HPDE6-E6E7 (cell line): ENCODE results near the gene MAP10.

ENCODE experiments used
- DNase-seq: peaks from one replicate; pipeline ENCODE4 v3.0.0; 2011; ENCODE audit warnings: missing footprints; ENCODE audit errors: extremely low spot score

Gene MAP10

DNA sequence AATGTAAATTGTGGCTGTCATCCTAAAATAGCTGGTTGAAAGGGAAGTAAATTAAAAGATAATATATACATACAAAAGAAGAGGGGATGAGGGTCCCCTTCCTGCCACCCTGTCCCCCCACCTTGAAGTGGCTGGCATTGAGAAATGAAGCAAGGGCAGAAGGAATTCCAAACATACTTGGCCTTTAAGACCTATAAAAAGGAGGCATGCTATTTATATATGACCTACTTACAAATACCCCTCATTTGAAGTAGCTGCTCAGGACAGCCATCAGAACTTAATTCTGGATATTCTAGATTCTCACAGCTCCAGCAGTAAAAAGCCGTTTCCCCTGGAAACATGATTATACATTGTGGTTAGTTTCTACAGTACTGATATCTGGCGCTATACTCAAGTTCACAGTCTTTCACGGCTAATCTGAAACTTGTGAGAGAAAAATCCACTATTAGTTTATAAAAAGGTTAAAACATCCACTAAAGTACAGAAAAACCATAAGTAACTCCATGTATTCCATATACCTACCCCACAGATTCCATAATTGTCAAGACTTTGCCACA, 9.6 kb upstream of the MAP10 start:
- DNase-seq: no peak

DNA sequence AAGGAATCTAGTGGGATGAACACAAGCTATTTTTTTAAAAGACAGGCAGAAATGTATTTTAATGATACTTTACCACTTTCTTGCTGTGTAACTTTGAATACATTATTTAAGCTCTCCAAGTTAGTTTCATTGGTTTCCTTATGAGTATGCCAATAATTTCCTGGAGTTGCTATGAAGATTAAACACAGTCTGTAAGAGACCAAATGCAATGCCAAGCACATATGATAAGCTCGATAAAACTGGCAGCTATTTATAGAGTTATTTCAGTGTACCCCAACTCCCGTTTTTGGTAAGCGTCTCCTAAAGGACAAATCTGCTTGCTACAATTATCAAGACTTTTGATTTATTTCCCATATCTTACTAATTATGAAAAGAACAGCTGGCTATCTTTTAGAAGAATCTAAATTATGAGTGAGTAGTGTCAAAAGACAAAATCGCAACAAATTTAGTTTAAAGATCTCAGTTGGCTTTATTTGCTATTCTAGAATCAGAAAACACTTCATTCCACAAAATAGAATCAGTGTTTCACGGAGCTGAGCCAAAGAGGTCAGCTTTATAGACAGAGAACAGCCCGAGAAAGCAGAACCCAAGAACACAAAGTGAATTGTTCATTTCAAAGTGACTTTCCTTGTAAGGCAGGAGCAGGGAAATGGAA, 7.2 kb upstream of the MAP10 start:
- DNase-seq: no peak

DNA sequence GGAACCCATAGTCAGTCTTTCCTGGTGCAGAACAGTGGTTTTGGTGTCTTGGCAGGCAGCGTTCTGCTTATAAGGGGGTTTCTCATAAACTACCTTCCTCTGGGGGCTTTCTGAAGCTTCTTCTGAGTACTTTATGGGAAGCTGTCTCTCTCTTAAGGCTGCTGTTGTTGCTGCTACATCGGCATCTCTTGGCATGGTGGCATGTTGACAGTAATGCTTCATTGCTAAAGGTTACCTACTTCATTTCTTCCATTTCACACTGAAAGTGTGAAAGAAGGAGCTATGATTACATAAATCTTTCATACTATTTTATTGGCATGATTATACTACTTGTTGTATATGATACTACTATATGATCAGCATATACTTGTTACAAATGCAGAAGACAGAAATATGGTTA, 6.3 kb upstream of the MAP10 start:
- no peak for DNase-seq

DNA sequence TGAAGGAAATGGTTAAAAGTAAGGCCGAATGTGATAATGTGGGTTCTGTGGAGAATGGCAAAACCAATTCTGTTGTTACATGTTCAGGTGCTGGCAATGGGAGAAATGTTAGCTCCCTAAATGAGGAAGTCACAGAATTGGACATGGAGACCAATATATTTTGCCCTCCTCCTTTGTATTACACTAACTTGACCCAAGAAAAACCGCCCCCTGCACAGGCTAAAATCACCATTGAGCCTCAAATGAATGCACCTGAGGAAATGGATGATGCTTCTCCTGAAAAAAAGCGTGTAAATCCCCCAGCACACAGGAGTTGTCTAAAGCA, 932 bp downstream of the MAP10 start:
- DNase-seq: no peak

DNA sequence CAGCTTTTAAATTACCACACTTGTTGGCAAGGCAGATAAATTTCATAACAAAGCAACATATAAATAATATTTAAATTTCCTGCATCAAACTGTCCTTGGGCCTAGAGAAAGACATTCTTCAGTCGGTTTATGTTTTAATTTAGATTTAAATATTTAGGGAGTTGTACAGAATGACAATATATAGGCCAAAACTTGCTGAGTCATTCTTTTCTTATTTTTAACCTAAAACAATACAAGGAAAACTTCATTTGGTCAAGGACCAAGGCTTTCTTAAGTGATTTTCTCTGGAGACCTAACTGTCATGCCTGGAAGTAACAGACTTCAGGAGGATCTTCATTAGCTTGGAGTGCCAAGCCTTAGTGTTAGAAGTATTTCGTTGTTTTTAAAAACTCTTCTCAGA, 5.6 kb downstream of the MAP10 start:
- DNase-seq: no peak

DNA sequence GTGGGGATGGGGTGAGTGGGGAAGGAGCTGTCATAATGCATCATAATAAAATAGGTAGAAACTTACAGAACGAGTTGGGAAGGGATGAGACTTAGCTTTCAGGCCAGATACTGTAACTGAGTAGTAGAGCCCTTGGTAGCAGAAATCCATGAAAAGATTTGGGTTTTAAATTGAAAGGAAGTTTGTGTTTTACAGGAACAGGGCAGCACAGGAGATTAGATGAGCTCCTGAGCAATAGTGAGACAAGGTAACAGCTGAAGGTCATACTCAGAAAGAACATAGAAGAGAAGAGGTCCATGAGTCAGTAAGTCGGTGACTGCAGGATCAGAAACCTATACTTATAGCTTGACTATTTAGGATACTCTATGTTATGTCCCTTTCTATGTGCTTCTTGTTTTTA, 7.3 kb downstream of the MAP10 start:
- no peak for DNase-seq

DNA sequence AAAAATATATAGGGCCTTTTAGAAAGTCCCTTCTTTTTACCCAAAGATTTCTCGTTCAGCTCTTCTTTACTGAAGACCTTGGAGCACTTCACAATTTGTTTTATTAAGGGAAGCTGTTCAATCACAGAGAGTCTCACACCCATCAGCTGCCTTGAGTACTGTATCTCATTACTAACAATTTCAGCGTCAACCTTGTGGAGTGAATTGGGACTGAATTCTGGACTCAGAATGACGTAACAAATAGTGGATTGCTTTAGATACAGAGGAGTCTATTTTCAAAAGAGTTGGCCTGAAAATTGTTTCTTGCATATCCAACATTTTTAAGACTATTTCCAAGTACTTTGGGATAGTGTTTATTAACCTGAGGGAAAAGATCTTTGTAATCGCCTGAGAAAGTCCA, 7.9 kb downstream of the MAP10 start:
- DNase-seq: no peak

DNA sequence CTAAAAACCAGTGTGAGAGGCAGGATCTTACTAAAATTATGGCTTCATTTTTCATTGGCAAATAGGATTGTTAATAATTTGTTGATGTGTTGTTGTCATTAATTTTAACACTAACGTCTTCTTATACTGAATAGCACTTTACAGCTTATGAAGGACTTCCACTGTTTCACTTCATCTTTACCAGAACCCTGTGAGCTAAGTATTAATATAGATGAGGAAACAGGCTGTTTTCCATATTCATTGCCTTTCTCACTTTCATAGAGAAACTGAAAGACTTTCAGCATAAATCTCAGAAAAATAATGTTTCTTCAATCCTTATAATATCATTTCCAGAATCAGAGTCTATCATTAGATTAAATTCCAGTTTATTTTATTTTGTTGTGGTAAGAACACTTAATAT, 8.5 kb downstream of the MAP10 start:
- DNase-seq: no peak

DNA sequence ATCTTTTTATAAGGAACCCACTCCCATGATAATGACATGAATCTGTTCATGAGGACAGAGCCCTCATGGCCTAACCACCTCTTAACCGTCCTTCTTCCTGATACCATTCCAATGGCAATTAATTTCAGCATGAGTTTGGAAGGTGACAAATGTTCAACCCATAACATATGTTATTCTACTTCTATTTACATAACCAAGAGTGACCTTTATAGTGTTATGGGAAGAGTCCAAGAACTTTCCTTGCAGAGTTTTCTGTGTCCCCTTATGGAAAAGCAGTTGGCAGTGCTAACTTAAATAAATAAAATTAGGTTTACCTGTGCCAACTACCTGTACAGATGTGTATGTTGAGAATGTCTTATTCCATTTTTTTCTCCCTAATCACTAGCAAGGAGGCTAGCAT, 11.1 kb downstream of the MAP10 start:
- DNase-seq: no peak

DNA sequence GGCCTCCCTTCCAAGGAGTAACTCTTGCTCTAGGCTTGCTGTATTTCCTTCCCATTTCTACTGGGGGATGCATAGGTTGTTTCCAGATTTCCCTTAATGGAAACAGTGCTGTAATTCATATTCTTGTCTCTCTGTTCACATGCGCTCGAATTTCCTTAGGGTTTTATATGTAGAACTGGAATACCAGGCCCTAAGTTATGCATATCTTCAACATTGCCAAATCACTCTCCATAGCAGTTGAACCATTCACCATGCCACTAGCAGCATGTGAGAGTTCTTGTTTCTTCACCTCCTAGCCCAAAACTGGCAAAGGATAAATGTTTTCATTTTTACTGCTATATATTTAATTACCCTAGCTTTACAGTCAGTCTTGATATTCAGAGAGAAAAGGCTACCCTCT, 12.8 kb downstream of the MAP10 start:
- no peak for DNase-seq

DNA sequence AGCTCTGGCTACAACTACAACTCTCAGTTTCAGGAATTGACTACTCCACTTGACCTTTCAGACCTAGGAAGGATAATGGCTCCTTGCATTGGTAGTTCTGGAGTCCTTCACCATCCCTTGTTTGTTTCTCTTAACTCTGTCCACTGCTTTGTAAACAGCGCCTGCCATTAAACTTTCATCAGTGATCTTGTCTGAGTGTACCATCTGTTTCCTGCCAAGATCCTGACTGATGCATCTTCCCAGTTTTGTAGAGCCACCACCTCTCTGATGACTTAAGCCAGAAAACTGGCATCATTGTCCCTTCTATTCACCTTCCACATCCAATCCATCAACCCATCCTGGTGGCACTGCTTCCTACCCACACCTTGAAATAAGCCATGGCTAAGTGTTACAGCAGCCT, 15.2 kb downstream of the MAP10 start:
- DNase-seq: no peak

DNA sequence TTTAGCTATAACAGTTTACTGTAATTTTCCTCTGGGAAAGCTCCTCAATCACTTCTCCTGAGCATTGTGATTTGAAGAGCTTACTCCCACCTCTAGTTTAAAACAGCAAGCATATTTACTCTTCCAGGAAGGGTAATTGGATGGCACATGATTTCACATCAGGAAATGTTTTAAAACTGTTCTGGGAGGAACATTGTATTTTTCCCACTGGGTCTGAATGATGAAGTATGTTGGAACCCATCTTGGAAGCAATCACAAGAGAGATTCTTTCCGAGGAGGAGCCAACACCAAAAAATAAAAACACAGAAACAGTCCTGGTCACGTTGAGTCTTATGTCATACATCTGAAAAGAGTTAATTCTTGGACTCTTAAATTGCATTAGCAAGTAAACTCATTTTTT, 17.3 kb downstream of the MAP10 start:
- no peak for DNase-seq

DNA sequence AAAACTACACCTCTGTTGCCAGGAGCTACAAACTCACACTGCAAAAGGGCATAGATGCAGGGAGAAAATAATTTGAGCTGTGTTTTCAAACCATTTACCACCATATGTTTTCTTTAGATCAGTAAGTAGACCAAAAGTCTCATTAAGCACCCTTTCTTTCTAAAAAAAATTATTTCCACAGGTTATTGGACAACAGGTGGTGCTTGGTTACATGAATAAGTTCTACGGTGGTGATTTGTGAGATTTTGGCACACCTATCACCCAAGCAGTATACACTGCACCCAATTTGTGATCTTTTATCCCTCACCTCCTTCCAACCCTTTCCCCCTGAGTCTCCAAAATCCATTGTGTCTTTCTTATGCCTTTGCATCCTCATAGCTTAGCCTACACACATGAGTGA, 21.1 kb downstream of the MAP10 start:
- no peak for DNase-seq

DNA sequence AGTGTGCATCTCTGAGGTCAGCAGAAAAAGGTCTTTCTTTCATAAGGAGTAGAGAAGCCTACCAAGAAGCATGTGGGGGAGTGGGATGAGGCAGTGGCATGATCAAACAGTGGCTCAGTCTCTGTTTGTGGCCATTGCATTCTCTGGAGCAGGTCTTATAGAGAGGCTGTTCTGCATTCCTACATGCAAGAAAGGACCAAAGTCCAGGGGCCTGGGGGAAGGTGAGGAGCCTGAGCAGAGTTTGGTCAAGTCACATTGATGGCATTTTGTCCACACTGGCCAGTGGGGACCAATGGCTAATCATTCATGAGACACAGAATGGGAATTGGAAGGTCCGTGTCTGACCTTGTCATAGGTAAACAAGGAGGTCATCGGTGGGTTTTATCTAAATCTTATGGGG, 25.4 kb downstream of the MAP10 start:
- no peak for DNase-seq

DNA sequence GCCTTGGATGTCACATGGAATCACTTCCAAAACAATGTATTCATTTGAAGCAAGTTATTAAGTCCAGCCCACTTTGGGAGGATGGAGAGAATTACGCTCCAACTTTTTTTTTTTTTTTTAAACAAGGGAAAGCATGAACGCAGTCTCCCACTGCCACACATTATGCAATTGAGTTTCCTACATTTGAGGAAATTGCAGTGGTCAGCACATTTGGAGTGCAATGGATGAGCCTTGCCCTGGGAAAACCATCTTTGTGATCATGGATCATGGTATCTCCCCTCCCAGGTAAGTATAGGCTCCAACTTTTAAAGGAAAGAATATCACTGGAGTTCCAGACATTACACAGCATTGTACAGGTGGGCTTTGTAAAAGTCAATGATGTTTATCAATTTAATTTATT, 26.7 kb downstream of the MAP10 start:
- no peak for DNase-seq

DNA sequence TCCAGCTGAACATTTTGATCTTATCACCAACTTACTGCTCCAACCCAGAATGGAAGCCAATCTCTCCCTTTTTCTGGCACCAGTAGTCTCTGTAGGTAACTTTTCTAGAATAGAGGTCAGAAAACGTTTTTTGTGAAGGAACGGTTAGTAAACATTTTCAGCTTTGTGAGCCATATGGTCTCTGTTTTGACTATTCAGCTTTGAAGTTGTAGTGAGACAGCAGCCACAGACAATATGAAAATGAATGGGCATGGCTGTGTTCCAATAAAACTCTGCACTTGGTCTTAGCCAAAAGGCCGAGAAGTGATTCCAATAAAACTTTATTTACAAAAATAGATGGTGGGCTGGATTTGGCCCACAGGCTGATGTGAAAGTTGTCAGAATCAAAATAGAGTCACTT, 28.9 kb downstream of the MAP10 start:
- DNase-seq: no peak

DNA sequence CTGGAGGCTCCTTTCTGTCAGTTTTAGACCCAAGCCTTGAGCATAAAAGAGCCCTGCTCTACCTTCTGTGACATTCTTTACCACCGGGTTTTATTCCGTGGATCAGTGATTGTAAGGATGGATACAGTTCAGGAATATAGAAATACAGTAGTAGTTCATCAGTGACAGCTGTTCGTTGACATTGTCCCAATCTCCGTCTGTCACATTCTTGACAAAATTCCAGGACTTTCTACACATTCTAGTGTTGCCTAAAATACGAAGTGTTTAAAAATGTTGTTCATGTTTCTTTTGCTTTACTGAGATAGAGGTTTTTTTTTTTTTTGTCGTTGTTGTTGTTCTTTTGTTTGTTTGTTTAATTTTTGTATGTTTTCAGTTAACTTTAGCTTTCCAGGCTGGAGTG, 29.9 kb downstream of the MAP10 start:
- no peak for DNase-seq

DNA sequence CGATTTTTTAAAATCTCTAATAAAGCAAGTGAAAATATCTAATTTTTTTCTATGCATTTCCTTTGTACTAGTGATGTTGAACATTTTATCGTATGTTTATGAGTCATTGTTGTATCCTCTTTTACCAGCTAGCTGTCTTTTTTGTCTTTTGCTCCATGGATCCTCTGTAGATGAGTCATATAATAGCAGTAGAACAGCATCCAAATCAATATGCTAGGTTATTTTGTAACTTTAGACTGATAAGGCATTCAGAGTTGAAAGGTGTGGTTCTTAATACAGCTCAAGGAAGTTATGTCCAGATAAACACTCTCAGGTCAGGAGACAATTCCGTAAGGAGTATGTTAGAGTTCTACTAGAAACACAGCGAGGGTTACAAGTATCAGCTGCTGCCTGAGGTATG, 31.9 kb downstream of the MAP10 start:
- DNase-seq: no peak

DNA sequence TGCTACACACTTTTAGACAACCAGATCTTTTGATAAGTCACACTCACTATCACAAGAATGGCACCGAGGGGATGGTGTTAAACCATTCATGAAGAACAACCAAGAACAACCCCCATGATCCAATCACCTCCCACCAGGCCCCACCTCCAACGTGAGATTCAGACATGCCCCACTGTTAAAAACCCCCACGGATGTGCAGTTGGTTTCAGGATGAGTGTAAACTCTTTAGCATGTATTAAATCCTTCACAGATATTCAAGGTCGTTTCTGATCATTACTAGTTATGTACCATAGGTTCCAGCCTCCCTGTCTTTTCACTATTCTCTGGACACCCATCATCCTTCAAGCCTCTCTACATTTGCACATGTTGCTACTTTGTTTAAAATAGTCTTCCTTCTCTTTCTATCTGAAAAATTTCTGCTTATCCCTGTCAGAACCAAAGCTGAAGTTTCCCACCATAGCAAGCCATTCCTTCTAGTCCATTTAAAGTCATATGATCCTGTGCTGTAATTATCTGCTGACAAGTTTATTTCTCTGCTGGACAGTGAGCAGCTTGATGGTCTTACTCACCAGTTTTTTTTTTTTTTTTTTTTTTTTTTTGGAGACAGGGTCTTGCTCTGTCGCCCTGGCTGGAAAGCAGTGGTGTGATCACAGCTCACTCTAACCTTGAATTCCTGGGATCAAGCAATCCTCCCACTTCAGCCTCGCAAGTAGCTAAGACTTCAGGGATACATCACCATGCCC, 36.8 kb downstream of the MAP10 start:
- DNase-seq: no peak

DNA sequence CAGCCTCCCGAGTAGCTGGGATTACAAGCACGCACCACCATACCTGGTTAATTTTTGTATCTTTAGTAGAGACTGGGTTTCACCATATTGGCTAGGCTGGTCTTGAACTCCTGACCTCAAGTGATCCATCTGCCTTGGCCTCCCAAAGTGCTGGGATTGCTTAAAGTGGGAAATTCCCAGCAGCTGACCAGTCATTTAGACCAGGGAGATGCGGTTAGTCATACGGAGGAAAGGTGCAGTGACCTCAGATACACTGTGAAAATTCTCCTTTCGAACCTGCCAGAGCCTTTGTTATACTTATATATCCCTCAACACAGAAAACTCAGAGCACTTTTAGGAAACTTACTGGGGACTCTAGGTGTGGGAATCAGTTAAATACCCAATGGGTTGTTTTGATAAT, 39.6 kb downstream of the MAP10 start:
- DNase-seq: no peak

DNA sequence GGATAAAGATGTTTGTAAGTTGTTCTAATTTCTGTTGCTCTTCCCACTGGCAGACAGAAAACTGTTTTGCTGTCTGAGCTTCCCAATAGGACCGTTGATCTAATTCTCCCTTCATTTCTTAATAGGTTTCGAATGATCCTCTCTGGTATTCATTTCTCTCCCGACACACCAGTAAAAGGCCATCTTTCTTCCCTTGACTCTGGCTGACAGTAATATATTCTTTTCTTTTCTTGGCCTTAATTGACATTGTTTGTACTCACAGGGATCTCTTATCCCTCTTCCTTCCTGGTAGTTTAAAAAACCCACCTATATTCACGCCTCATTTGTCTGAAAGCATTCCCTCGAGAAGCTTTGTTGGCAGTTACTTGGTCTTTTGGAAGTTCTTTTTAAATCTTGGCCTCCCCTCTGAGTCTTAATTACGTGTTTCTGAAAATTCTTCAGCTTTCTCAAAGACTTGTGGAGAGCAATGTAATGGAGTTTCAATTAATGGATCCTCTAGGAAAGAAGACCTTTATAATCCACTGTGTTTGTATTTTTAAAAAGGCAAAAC, 40.3 kb downstream of the MAP10 start:
- DNase-seq: no peak

DNA sequence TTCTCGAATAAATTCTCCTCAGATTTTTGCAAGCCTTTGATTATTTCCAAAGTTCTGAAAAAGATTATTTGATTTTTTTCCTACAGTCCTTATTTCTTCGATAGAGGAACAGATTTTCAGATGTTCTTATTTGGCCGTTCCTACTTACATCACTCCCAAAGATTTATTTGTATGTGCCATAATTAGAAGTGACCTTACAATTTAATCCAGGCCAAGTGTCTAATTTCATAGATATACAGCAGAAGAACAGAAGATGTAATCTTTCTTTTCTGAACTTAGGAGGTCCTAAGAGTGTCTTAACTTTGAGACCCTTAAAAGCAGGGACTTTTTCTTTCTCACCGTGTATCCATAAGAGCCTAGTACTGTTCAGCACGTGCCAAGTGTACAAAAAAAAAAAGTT, 46.3 kb downstream of the MAP10 start:
- DNase-seq: no peak

DNA sequence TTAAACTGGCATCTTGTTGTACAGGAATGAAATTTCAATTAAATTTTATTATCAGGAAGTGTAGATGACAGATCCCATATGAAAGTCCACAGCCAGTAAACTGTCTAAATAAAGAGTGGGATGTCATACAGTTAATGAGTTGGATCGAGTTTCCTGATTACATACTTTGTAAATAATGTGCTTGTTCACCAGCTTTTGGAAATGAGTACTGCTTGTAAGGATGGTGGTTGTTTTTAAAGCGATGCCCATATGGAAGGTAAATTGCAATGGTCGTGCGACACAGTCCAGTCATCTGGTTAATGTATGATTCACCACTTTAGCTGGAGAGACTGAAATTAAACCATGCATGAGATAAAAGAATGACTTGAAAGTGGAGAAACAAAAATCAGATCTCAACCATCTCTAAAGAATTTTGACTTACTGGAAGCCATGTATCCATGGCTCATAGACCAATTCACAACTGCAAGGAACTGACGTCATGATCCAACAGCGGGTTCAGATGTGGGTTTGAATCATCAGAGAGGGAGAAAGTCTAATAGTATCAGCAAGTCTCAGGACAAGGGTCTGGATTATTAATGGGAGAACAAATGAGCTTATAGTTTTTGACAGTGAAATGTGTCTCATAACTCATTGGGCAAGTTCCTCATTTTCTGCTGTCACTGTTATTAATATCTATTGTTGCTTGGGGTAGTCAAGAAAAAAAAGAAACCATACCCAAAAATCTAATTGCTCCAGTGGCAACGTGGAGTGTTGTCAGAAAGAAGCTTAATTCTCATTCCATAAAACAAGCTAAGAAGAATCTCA, 49.0 kb downstream of the MAP10 start:
- DNase-seq: no peak
